ENCODE measurements around the gene DLGAP4.
A peak's percentile ranks its signal among the peaks of the same experiment; 100 is the strongest.

The DLGAP4 gene

GRCh38 chr20:36421641-36422040 is 115.5 kb downstream of the DLGAP4 start:
- DNase-seq: no peak

- no peak for DNase-seq
Measured at GRCh38 chr20:36424314-36424713, 118.2 kb downstream of the DLGAP4 start.

- no peak for DNase-seq
Measured at GRCh38 chr20:36425166-36425565, 119.0 kb downstream of the DLGAP4 start.

GRCh38 chr20:36431604-36432003 is 125.5 kb downstream of the DLGAP4 start:
- no peak for DNase-seq

- DNase-seq: no peak
Measured at GRCh38 chr20:36432096-36432495, 126.0 kb downstream of the DLGAP4 start.

GRCh38 chr20:36434383-36434782 is 128.2 kb downstream of the DLGAP4 start:
- no peak for DNase-seq

- no peak for DNase-seq
Measured at GRCh38 chr20:36435124-36435523, 129.0 kb downstream of the DLGAP4 start.

GRCh38 chr20:36435592-36436541 is 129.7 kb downstream of the DLGAP4 start:
- DNase-seq: peak; percentile 80

- DNase-seq: peak; percentile 22
Measured at GRCh38 chr20:36439040-36439730, 133.0 kb downstream of the DLGAP4 start.

GRCh38 chr20:36439731-36440072 is 133.6 kb downstream of the DLGAP4 start:
- no peak for DNase-seq

- DNase-seq: no peak
Measured at GRCh38 chr20:36440370-36441026, 134.4 kb downstream of the DLGAP4 start.

- DNase-seq: no peak
Measured at GRCh38 chr20:36441027-36441414, 134.9 kb downstream of the DLGAP4 start.

GRCh38 chr20:36441416-36441815 is 135.3 kb downstream of the DLGAP4 start:
- DNase-seq: peak; percentile 20

- no peak for DNase-seq
Measured at GRCh38 chr20:36445847-36446246, 139.7 kb downstream of the DLGAP4 start.

- no peak for DNase-seq
Measured at GRCh38 chr20:36446557-36446956, 140.4 kb downstream of the DLGAP4 start.

GRCh38 chr20:36447101-36447500 is 141.0 kb downstream of the DLGAP4 start:
- no peak for DNase-seq

- DNase-seq: no peak
Measured at GRCh38 chr20:36449663-36450062, 143.5 kb downstream of the DLGAP4 start.

- DNase-seq: no peak
Measured at GRCh38 chr20:36454332-36454697, 148.2 kb downstream of the DLGAP4 start.

- DNase-seq: no peak
Measured at GRCh38 chr20:36454698-36455427, 148.7 kb downstream of the DLGAP4 start.

- DNase-seq: no peak
Measured at GRCh38 chr20:36455972-36456625, 150.0 kb downstream of the DLGAP4 start.

- DNase-seq: peak; percentile 89
Measured at GRCh38 chr20:36460648-36461599, 154.8 kb downstream of the DLGAP4 start.

Data from DMS153 (cell line).